ENCODE results near the gene FYB1. TPM values are rescaled to one million over a fixed set of nuclear protein-coding genes. Genes with fewer than 3 reads are reported as not detected.
"Not testable (repeated sequence)": the region's sequence is repeated elsewhere in the genome, so short reads cannot be mapped to it uniquely, and the experiment has no call there.

The FYB1 gene
- total RNA-seq, 1 donor from 2014 or later, result 0.31 TPM

- no peak overlapping the region for H3K27ac Mint-ChIP-seq (ENCODE audit: unreplicated experiment)
- H3K36me3 Mint-ChIP-seq (ENCODE audit: low read depth, unreplicated experiment), result no peaks in the 10 kb centered on the region
- no peak overlapping the region for H3K4me3 Mint-ChIP-seq (ENCODE audit: unreplicated experiment)
- H3K4me1 Mint-ChIP-seq (ENCODE audit: unreplicated experiment), result peaks cover 8% of the 10 kb centered on the region
- no peaks in the 10 kb centered on the region for H3K27me3 Mint-ChIP-seq (ENCODE audit: unreplicated experiment)
- TF ChIP-seq CTCF (IDR thresholded peaks at IDR 0.05; ENCODE audit: unreplicated experiment), result no peak
- no peak for DNase-seq (ENCODE audit: low spot score)
- no peaks in the 10 kb centered on the region for H3K9me3 Mint-ChIP-seq (ENCODE audit: unreplicated experiment)
Measured at GRCh38 chr5:39224196-39224761, 4.9 kb upstream of the FYB1 start.

GRCh38 chr5:39223565-39224156 is 4.3 kb upstream of the FYB1 start:
- no peaks in the 10 kb centered on the region for H3K27me3 Mint-ChIP-seq (ENCODE audit: unreplicated experiment)
- H3K27ac Mint-ChIP-seq (ENCODE audit: unreplicated experiment), result no peak overlapping the region
- no peak for TF ChIP-seq CTCF (IDR thresholded peaks at IDR 0.05; ENCODE audit: unreplicated experiment)
- no peak for DNase-seq (ENCODE audit: low spot score)
- H3K4me3 Mint-ChIP-seq (ENCODE audit: unreplicated experiment), result no peak overlapping the region
- peaks cover 8% of the 10 kb centered on the region for H3K4me1 Mint-ChIP-seq (ENCODE audit: unreplicated experiment)
- no peaks in the 10 kb centered on the region for H3K9me3 Mint-ChIP-seq (ENCODE audit: unreplicated experiment)
- no peaks in the 10 kb centered on the region for H3K36me3 Mint-ChIP-seq (ENCODE audit: low read depth, unreplicated experiment)

GRCh38 chr5:39221671-39222070 is 2.3 kb upstream of the FYB1 start:
- not testable (repeated sequence) for H3K4me1 Mint-ChIP-seq (ENCODE audit: unreplicated experiment); H3K27me3 Mint-ChIP-seq (ENCODE audit: unreplicated experiment); H3K9me3 Mint-ChIP-seq (ENCODE audit: unreplicated experiment); H3K27ac Mint-ChIP-seq (ENCODE audit: unreplicated experiment); DNase-seq (ENCODE audit: low spot score); H3K36me3 Mint-ChIP-seq (ENCODE audit: low read depth, unreplicated experiment); H3K4me3 Mint-ChIP-seq (ENCODE audit: unreplicated experiment)

GRCh38 chr5:39220280-39221030 is 1.1 kb upstream of the FYB1 start:
- Mint-ChIP-seq H3K4me1 (ENCODE audit: unreplicated experiment) (peaks cover 3% of the 10 kb centered on the region), H3K4me3 (ENCODE audit: unreplicated experiment) (no peak overlapping the region), H3K27me3 (ENCODE audit: unreplicated experiment) (peaks cover 2% of the 10 kb centered on the region), H3K36me3 (ENCODE audit: low read depth, unreplicated experiment) (no peaks in the 10 kb centered on the region), H3K27ac (ENCODE audit: unreplicated experiment) (no peak overlapping the region), H3K9me3 (ENCODE audit: unreplicated experiment) (no peaks in the 10 kb centered on the region)
- TF ChIP-seq CTCF (IDR thresholded peaks at IDR 0.05; ENCODE audit: unreplicated experiment), result no peak
- DNase-seq (ENCODE audit: low spot score), result no peak

GRCh38 chr5:39218482-39219402 is 621 bp downstream of the FYB1 start:
- no peak for DNase-seq (ENCODE audit: low spot score)
- Mint-ChIP-seq H3K27me3 (ENCODE audit: unreplicated experiment) (peaks cover 2% of the 10 kb centered on the region), H3K4me1 (ENCODE audit: unreplicated experiment) (no peaks in the 10 kb centered on the region), H3K4me3 (ENCODE audit: unreplicated experiment) (no peak overlapping the region), H3K36me3 (ENCODE audit: low read depth, unreplicated experiment) (no peaks in the 10 kb centered on the region), H3K9me3 (ENCODE audit: unreplicated experiment) (no peaks in the 10 kb centered on the region), H3K27ac (ENCODE audit: unreplicated experiment) (no peak overlapping the region)
- TF ChIP-seq CTCF (IDR thresholded peaks at IDR 0.05; ENCODE audit: unreplicated experiment), result no peak
